PC-3 (cell line): ENCODE data around the gene ADAT2.

Experiments used
- CTCF ChIP-seq: fragments of 300-600 bp; sonication (generic); conservative IDR thresholded peaks from 2 replicates; pipeline ENCODE4 v1.5.1; 2017; ENCODE audit warnings: antibody characterized with exemption, low read depth, mild to moderate bottlenecking, low read length
- EZH2 ChIP-seq: fragments of 300-600 bp; sonication (generic); IDR thresholded peaks from one replicate; pipeline ENCODE4 v1.6.1; 2017; ENCODE audit warnings: antibody characterized with exemption, mild to moderate bottlenecking, low read length; ENCODE audit not compliant: unreplicated experiment
- EZH2phosphoT487 ChIP-seq: fragments of 300-600 bp; sonication (generic); IDR thresholded peaks from 2 replicates; pipeline ENCODE4 v1.6.1; 2018; ENCODE audit warnings: mild to moderate bottlenecking, antibody characterized with exemption, low read length, borderline replicate concordance

GRCh38 chr6:143451531-143451930 lies 1.0 kb upstream of the ADAT2 start:
- no peak for TF ChIP-seq CTCF
- TF ChIP-seq EZH2phosphoT487: no peak
- TF ChIP-seq EZH2: no peak
